ENCODE results near the gene CITED1.

CITED1 gene

DNA sequence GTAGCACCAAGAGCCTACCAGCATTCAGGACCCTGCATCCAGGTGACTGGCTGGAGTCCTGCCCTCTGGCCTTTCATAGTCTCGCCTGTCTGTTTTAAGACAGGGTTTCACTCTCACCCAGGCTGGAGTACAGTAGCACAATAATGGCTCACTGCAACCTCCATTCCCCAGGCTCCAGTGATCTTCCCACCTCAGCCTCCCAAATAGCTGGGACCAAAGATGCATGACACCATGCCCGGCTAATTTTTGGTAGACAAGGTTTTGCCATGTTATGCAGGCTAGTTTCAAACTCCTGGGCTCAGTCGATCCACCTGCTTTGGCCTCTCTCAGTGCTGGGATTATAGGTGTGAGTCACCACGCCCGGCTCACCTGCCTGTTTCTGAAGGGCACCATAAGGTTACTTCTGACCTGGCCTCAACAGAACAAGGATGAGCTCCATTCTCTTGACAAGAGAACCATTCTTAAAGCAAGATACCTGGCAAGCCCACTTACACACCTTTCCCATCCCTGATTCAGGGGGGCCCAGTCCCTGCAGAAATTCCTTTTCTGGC lies 35.3 kb downstream of the CITED1 start:
- no peak for DNase-seq (ENCODE audit: low read depth in 2 of 2)

DNA sequence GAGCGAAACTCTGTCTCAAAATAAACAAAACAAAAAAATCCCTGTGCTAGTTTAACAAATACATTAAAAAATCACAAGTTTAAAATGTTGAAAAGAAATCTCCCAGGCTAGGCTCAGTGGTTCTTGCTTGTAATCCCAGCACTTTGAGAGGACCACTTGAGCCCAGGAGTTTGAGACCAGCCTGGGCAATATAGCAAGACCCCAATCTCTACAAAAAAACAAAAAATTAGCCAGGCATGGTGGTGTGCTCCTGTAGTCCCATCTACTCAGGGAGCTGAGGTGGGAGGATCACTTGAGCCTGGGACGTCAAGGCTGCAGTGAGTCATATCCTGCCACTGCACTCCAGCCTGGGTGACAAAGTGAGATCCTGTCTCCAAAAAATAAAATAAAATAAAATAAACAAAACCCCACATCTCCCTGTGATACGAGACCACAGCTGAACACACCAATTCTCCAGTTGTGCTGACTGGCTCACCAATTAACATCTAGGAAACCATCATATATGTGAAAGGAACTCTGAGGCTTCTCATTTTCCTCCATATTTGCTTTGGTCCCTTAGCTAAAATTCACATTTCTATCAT lies 36.0 kb downstream of the CITED1 start:
- peak; percentile 13 to 21 for DNase-seq (ENCODE audit: low read depth in 2 of 2)

DNA sequence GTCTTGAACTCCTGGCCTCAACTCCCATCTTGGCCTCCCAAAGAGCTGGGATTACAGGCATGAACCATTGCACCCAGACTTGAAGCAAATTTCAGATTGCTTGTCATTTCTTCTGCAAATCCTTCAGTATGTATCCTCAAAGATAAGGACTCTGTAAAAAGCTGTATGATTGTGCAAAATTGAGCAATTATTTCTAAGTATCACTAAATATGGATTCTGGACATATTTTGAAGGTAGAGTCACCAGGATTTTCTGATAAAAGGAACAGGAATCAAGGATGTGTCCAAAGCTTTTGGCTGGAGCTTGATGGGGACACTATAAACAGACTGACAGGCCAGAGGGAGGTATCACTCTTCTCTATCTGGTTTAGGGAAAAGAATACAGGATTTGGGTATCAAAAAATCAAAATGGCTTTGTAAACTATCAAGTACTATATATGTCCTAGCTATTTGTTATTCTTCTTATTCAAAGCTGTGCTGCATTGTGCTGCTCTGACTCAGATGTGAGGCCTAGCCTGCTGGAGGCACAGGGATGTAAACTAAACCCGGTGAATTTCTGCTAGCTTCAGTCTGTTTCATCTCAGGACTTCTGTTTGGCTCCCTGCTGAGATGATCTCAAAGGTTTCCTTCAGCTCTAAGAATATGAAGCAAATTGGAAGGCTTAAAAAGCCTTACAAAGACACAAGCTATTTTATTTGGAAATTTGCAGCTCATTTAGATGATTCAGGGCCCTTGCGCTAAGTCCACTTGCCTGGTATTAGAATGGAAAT lies 36.9 kb downstream of the CITED1 start:
- DNase-seq (ENCODE audit: low read depth in 2 of 2), result no peak

DNA sequence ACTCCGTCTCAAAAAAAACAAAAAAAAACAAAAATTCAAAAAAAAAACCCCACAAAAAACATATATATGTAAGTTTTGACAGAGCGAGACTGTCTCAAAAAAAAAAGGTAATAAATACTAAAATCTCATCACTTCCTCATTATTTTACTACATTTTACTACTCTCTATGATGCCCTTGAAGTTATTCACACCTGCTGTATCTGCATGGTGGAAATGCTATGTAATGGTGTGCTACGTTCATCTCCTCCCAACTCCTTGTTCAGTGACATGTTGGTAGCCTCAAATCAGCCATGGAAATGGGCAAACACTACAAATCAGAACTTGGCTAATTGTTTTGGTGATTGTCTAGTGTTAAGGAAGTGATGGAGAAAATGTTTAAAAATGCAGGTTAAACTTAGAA lies 40.5 kb downstream of the CITED1 start:
- DNase-seq (ENCODE audit: low read depth in 2 of 2), result no peak

DNA sequence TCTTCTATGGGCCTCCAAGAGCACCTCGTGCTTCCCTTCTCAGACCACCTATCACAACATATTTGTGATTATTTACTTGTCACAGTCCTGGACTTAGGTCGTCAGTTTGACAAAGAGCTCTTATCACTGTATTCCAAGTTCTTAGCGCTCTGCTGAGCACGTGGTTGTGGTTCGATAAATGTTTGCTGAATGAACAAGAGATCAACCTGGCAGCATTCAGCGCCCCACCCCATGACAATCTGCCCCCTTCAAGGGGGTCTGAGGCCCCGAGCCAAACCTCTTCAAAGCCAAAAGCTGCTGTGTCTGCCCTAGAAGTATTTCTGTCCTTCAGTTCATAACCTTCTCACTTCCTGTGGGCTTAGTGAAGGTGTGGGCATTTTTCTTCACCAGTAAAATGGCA lies 43.6 kb downstream of the CITED1 start:
- no peak for DNase-seq (ENCODE audit: low read depth in 2 of 2)

DNA sequence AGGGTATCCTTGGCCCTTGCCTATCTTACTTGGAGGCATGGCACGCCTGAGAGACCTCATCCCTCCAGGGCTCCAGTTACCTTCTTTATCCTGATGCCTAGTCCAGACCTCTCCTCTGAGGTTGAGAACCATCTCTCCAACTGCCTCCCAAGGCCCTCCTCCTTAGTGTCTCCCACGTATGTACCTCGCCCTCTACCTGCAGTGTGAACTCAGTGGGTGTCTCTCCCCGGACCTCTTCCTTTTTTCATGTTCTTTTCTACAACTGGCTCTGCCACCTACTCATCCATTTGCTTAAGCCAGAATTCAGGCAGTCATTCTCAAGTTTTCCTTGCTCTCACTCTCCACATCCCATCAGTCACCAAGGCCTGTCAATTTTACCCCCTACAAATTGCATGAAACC lies 45.3 kb downstream of the CITED1 start:
- no peak for DNase-seq (ENCODE audit: low read depth in 2 of 2)

DNA sequence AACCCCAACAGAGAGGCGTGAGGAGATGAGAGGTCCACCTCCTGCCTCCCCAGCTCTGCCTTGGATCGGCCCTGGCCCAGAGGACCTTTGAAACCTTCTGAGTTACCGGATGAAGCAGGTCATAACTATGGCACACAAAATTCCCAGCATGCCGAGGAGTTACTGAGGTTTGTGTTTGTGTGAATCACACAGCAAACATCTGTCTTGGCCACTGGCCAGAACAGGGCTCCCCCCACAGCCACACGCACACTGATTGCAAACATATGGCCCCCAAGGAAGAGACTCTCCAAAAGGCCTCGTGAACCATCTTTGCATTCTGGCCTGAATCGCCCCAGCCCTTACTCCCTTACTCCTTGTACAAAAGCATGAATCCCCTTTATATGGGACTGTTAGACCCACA lies 47.5 kb downstream of the CITED1 start:
- no peak for DNase-seq (ENCODE audit: low read depth in 2 of 2)

DNA sequence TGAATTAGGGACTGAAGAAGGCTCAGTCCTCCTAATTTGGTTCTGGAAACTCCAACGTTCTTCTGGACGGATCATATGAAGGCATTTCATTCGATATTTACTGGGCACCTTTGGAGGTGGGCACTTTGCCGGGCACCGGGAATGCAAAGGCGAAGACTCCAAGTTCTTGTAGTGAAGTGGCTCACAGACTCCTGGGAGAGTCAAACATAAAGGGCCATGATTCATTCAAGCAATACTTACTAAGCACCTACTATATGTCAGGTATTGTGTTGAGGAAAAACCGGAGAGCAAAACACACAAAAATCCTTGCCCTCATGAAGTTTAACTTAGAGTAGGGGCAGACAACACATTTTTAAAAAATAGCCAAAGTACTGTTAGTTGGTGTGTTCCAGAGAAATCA lies 49.9 kb downstream of the CITED1 start:
- no peak for DNase-seq (ENCODE audit: low read depth in 2 of 2)

DNA sequence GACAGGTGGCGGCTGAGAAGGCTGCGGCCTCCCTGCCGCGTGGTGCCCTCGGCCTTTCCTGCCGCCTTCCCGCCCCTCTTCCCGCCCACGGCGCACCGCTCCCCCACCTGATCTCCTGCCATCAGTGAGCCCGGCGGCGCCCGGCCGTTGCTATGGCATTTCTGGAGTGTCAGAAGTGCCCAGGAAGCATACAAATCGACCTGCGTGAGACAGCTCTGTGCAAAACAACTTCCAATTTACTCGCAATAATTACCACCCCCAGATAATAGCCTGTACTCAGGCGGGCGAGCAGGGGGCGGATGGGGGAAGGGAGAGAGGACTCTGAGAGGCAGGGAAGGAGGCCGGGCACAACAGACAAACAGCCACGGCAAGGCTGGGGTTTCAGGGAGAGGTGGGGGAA lies 50.3 kb downstream of the CITED1 start:
- DNase-seq (ENCODE audit: low read depth in 2 of 2), result no peak

DNA sequence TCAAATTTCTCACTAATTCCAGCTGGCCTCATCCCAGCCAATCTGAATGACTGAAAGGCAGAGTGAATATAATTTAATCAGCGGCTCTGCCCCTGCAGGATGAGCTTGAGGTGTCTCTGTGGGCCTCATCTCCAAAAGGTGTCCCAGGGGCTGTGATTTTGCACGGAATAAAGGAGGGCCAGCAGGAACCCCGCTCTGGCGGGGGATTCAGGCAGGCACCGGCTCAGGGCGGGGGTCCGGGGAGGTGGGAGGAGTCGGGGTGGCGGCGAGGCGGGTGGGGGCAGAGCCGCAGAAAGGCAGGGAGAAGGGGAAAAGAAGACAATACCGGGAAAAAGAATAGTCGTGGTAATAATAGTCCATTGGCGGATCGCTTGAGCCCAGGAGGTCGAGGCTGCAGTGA lies 50.9 kb downstream of the CITED1 start:
- no peak for DNase-seq (ENCODE audit: low read depth in 2 of 2)

DNA sequence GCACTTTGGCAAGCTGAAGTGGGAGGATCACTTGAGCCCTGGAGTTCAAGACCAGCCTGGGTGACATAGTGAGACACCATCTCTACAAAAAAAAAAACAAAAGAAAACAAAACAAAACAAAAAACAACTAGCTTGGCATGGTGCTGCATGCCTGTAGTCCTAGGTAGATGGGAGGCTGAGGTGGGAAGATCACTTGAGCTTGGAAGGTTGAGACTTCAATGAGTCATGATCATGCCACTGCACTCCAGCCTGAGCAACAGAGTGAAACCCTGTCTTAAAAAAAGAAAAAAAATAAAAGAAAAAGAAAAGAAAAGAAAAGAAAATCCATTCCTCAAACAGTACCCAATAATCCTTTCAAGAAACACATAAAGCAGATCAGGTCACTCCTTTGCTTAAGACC lies 52.0 kb downstream of the CITED1 start:
- DNase-seq (ENCODE audit: low read depth in 2 of 2), result no peak

Measured in stimulated activated CD8-positive, alpha-beta memory T cell treated with anti-CD3 and anti-CD28 coated beads, Interleukin-7, amount 100 ng/mL, for 4 hours (primary cell).